ENCODE measurements around the gene FAM193B.
A peak's percentile ranks its signal among the peaks of the same experiment; 100 is the strongest.

Gene FAM193B

DNA sequence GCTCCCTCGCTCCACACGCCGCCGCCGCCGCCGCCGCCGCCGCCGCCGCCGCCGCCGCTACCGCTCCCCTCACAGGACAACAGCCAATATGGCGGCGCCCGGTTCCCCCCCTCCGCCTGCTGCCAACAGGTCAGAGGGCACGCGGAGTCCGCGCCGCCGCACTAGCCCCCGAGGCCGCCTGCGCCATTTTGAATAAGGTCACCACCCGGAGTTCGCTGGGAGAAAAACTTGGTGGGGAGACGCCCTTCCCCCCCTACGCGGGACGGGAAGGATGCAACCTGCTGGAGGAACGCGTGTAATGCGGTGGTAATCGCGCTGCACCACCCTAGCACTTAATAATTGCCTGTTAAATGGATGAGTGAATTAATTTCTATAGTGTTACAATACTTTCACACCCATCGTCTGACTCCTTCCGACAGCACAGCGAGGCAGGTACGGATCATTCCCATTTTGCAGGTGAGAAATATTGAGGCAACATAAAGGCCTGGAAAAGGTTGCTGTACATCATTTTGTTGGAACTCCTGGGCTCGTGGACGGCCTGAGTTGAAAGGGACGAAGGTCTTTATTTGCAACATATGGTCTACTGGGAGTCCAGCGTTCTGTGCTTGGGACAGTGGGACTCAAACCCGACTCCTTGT lies at the start of gene FAM193B:
Gene FAM193B, minus strand, starts transcription at position 90 of the 638 bp plus-strand sequence. CDS start 105 bp downstream, outside the sequence.
- peak; percentile 40 for DNase-seq (ENCODE audit: low read depth, low spot score)

DNA sequence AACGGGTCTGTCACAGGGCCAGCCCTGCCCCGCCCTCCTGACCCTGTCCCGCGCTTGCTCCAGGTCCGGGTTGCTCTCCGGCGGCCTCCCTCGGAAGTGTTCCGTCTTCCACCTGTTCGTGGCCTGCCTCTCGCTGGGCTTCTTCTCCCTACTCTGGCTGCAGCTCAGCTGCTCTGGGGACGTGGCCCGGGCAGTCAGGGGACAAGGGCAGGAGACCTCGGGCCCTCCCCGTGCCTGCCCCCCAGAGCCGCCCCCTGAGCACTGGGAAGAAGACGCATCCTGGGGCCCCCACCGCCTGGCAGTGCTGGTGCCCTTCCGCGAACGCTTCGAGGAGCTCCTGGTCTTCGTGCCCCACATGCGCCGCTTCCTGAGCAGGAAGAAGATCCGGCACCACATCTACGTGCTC lies 49.8 kb upstream of the FAM193B start:
- DNase-seq (ENCODE audit: low read depth, low spot score), result no peak

- DNase-seq (ENCODE audit: low read depth, low spot score), result no peak
Observed at GRCh38 chr5:177603631-177604030, 49.3 kb upstream of the FAM193B start.

GRCh38 chr5:177602458-177602830 lies 48.1 kb upstream of the FAM193B start:
- DNase-seq (ENCODE audit: low read depth, low spot score), result no peak

GRCh38 chr5:177601577-177602457 lies 47.5 kb upstream of the FAM193B start:
- no peak for DNase-seq (ENCODE audit: low read depth, low spot score)

DNA sequence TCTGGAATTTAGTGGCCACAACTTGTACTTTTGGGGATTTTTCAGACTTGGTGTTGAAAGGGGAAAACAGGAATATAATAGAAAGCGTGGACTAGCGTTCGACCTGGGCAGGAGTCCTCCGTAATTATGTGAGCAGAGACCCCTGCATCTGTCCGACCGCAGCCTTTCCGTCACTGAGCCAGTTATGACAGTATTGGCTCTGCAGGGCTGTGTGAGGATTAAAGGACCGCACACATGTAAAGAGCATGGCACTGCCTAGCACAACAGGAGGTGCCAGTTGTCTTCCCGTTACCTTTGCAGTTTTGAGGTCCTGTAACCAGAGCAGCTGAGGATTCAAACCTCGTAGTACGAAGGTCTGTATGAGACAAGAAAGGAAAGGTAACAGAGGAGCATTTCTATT lies 46.8 kb upstream of the FAM193B start:
- DNase-seq (ENCODE audit: low read depth, low spot score), result no peak

DNA sequence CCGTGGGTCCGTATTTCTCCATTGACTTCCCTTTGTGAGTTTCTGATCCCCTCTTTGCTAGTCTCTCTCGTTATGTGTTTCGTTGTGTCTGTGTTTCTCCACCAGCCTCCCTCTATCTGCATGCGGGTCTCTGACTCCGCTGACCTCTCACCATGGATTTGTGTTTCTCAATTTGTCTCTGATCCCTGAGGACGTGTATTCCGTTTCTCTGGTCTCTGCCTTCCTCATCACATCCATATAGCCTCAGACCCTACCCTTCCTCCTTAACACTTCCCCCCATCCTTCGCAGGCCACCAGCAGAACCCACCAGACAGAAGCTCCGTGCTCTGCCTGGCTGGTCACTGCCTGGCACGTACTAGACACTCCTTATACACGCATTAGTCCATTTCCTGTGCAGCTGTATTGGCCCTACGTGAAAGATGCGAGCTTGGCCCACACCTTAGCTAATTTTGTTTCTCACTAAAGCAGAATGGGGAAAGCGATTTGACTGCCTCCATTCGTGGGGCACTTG lies 46.2 kb upstream of the FAM193B start:
- no peak for DNase-seq (ENCODE audit: low read depth, low spot score)

- no peak for DNase-seq (ENCODE audit: low read depth, low spot score)
Observed at GRCh38 chr5:177599731-177600507, 45.6 kb upstream of the FAM193B start, which contains the start of gene B4GALT7. Gene B4GALT7 (plus strand): TSS chr5:177600132. CDS start chr5:177600211, 79 bp downstream.

DNA sequence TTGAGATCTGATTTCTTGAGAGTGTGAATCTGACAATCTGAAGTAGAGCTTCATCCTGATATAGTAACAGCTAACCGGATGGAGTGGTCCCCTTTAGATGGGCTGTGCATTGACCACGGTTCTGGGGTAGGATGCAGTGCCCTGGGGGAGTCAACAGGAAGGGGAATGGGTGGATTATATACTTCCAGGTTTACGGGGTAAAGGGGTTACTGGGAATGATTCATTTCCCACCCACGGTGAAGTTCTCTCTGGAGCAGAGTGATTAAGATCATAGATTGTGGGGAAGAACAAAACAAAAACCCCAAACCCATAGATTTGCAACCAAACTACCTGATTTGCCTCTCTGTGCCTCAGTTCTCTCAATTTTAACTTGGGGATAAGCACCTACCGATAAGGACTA lies 44.1 kb upstream of the FAM193B start:
- DNase-seq (ENCODE audit: low read depth, low spot score), result no peak

- DNase-seq (ENCODE audit: low read depth, low spot score), result no peak
Observed at GRCh38 chr5:177596775-177597238, 42.4 kb upstream of the FAM193B start.

DNA sequence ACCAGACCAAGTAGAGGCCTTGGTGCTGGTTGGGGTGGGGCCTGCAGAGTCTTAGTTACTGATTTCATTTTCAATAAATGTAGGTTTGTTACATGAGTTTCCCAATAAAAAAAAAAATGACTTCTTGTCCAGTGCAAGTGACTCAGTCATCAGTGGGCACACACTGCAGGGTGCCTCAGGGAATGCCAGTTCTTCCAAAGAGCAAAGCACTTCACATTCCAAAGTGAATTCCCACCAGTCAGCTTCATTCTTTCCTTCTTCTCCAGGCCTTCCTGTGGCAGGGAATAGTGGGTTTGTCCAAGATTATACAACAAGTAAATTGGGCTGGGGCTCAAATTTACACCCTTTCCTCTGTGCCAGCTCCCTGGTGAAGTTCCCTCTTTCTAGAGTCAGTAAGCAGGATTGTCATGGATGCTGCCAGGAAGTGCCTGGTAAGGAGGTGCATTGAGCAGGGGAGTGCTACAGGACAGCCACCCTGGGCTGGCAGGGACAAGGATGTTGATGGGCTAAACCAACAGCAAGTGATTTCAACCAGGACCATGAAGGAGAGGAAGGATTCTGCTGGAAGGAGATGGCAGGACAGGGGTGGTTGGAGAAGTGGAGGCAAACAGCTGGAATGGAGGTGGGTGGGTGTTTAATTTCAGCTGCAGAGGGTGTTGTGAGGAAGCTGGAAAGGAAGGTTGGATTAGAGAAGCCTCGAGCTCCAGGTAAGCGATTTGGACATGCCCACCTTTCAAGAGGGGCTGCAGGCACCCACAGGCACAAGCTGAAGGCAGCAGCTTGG lies 41.8 kb upstream of the FAM193B start:
- DNase-seq (ENCODE audit: low read depth, low spot score), result no peak

- DNase-seq (ENCODE audit: low read depth, low spot score), result no peak
Observed at GRCh38 chr5:177595026-177595585, 40.7 kb upstream of the FAM193B start.

- DNase-seq (ENCODE audit: low read depth, low spot score), result no peak
Observed at GRCh38 chr5:177594071-177594470, 39.7 kb upstream of the FAM193B start.

DNA sequence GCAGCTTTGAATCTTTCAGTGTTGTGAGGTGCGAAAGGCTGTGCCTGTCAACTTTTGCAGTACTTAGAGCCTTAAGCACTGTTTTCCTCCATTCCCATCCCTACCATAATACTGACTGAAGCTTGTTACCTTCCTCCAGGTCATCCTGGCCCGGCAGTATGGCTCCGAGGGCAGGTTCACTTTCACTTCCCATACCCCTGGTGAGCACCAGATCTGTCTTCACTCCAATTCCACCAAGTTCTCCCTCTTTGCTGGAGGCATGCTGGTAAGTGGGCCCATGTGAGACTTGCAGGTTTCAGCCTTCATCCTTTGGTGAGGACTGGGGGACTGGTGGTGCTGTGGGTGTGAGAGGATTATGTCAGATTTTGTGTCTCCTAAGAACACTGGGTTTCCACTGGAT lies 39.1 kb upstream of the FAM193B start:
- no peak for DNase-seq (ENCODE audit: low read depth, low spot score)

DNA sequence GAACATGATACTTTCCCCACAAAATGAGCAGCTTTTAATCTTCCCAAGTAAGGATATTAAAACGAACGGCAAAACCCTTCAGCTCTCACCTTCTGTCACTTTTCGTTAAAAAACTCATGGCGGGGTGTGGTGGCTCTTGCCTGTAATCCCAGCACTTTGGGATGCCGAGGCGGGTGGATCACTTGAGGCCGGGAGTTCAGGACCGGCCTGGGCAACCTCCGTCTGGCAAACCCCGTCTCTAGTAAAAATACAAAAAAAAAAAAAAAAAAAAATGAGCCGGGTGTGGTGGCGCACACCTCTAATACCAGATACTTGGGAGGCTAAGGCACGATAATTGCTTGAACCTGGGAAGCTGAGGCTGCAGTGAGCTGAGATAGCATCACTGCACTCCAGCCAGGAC lies 38.5 kb upstream of the FAM193B start:
- DNase-seq (ENCODE audit: low read depth, low spot score), result no peak

- no peak for DNase-seq (ENCODE audit: low read depth, low spot score)
Observed at GRCh38 chr5:177592010-177592834, 37.9 kb upstream of the FAM193B start, which contains the start of gene TMED9. Gene TMED9 (plus strand): TSS chr5:177592203. CDS start chr5:177592215, 12 bp downstream.

DNA sequence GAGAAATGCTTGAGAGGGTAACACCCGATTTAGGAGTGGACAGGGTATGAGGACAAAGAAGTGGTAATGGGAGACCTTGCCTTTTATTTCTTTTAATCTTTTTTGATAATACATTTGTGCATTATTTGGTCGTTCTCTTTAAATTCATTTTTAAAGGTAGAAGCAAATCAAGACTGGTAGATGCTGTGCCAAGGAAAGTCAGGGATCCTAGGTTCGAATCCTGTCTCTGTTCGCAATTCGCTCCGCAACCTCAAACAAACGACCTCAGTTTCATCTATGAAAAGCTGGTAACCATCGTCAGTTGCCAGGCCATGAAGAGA lies 37.3 kb upstream of the FAM193B start:
- DNase-seq (ENCODE audit: low read depth, low spot score), result no peak

- DNase-seq (ENCODE audit: low read depth, low spot score), result no peak
Observed at GRCh38 chr5:177590406-177590805, 36.0 kb upstream of the FAM193B start.

DNA sequence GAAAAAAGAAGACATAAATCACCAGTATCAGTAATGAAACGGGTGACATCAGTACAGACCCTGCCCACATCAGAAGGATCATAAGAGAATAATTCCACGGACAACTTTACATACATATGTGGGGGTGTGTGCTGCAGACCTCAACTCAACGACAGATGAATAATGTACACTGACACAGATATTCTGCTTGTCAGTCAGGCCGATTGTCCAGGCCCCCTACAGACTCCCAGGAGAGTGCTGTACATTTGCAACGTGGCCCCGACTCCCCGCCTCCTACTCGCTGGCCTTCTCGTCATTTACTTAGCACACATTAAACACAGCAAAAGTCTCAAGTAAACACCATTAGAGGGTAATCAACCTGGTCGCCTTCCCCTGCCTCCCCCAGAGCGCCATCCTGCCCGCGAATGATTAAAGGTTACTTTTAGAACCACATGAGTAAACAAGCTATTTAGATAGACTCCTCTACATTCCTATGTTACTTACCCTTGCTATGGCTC lies 34.1 kb upstream of the FAM193B start:
- no peak for DNase-seq (ENCODE audit: low read depth, low spot score)

- no peak for DNase-seq (ENCODE audit: low read depth, low spot score)
Observed at GRCh38 chr5:177578316-177578715, 24.0 kb upstream of the FAM193B start.

All from brain pericyte (primary cell).